GM21367 (cell line): Measurements from ENCODE around the gene NXPE4.
"Not testable (repeated sequence)": the region's sequence is repeated elsewhere in the genome, so short reads cannot be mapped to it uniquely, and the experiment has no call there.

Experiments used
- ATAC-seq: cut with Tn5 transposase; IDR thresholded peaks from one replicate; pipeline ENCODE4 v1.9.1; 2021; ENCODE audit not compliant: unreplicated experiment

Gene NXPE4

GRCh38 chr11:114595571-114595970 lies at the start of gene NXPE4:
TSS of gene NXPE4 (minus strand) at chr11:114595786. CDS start at chr11:114594759, 1,027 bp downstream.
- ATAC-seq = no peak

DNA sequence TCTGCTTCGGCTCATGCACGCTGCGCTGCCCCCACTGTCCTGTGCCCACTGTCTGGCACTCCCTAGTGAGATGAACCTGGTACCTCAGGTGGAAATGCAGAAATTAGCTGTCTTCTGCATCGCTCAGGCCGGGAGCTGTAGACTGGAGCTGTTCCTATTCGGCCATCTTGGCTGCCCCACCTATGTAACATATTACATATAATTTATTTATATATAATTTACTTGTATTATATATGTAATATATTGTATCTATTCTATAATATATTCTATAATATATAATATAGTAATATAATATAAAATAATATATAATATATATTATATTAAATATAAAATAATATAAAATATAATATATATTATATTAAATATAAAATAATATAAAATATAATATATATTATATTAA lies 43.9 kb upstream of the NXPE4 start:
- ATAC-seq = not testable (repeated sequence)

DNA sequence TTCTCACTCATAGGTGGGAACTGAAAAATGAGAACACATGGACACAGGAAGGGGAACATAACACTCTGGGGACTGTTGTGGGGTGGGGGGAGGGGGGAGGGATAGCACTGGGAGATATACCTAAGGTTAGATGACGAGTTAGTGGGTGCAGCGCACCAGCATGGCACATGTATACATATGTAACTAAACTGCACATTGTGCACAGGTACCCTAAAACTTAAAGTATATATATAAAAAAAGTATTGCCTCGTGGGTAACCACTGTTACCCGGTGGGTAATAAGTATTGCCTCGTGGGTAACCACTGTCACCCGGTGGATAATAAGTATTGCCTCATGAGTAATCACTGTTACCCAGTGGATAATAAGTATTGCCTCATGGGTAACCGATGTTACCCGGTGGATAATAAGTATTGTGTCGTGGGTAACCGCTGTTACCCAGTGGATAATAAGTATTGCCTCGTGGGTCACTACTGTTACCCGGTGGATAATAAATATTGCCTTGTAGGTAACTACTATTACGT lies 35.9 kb upstream of the NXPE4 start:
- not testable (repeated sequence) for ATAC-seq

DNA sequence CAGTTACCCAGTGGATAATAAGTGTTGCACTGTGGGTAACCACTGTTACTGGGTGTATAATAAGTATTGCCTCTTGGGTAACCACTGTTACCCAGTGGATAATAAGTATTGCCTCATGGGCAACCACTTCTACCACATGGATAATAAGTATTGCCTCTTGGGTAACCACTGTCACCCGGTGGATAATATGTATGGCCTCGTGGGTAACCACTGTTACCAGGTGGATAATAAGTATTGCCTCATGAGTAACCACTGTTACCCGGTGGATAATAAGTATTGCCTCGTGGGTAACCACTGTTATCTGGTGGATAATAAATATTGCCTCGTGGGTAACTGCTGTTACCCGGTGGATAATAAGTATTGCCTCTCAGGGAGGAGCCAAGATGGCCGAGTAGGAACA lies 29.7 kb upstream of the NXPE4 start:
- no peak for ATAC-seq

DNA sequence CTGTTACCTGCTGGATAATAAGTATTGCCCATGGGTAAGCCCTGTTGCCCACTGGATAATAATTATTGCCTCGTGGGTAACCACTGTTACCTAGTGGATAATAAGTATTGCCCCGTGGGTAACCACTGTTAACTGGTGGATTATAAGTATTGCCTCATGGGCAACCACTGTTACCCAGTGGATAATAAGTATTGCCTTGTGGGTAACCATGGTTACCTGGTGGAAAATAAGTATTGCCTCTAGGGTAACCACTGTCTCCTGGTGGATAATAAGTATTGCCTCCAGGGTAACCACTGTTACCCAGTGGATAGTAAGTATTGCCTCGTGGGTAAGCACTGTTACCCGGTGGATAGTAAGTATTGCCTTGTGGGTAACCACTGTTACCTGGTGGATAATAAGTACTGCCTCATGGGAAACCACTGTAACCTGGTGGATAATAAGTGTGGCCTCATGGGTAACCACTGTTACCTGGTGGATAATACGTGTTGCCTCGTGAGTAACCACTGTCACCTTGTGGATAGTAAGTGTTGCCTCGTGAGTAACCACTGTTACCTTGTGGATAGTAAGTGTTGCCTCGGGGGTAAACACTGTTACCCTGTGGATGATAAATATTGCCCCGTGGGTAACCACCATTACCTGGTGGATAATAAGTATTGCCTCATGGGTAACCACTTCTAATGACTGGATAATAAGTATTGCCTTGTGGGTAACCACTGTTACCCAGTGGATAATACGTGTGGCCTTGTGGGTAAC lies 29.0 kb upstream of the NXPE4 start:
- ATAC-seq = no peak

DNA sequence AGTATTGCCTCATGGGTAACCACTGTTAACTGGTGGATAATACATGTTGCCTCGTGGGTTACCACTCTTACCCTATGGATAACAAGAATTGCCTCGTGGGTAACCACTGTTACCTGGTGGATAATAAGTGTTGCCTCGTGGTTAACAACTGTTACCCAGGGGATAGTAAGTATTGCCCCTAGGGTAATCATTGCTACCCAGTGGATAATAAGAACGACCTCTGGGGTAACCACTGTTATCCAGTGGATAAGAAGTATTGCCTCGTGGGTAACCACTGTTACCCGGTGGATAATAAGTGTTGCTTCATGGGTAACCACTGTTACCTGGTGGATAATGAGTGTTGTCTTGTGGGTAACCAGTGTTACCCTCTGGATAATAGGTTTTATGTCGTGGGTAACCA lies 28.1 kb upstream of the NXPE4 start:
- no peak for ATAC-seq

DNA sequence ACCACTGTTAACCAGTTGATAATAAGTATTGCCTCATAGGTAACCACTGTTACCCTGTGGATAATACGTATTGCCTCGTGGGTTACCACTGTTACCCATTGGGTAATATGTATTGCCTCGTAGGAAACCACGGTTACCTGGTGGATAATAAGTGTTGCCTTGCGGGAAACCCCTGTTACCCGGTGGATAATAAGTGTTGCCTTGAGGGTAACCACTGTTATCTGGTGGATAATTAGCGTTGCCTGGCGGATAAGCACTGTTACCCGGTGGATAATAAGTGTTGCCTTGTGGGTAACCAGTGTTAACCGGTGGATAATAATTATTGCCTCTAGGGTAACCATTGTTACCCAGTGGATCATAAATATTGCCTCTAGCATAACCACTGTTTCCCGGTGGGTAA lies 27.3 kb upstream of the NXPE4 start:
- ATAC-seq = no peak

- no peak for ATAC-seq
Observed at GRCh38 chr11:114621950-114622809, 26.6 kb upstream of the NXPE4 start.

- no peak for ATAC-seq
Observed at GRCh38 chr11:114621072-114621471, 25.5 kb upstream of the NXPE4 start.

GRCh38 chr11:114619659-114620173 lies 24.1 kb upstream of the NXPE4 start:
- ATAC-seq = no peak

- ATAC-seq = no peak
Observed at GRCh38 chr11:114618139-114618538, 22.6 kb upstream of the NXPE4 start.

- ATAC-seq = no peak
Observed at GRCh38 chr11:114617157-114618124, 21.9 kb upstream of the NXPE4 start.

DNA sequence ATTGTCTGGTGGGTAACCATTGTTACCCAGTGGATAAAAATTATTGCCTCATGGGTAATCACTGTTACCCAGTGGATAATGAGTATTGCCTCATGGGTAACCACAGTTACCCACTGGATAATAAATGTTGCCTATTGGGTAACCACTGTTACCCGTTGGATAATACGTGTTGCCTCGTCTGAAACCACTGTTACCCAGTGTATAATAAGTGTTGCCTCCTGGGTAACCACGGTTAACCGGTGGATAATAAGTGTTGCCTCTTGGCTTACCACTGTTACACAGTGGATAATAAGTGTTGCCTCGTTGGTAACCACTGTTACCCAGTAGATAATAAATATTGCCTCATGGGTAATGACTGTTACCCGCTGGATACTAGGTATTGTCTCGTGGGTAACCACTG lies 20.9 kb upstream of the NXPE4 start:
- ATAC-seq = no peak

GRCh38 chr11:114615448-114616361 lies 20.1 kb upstream of the NXPE4 start:
- no peak for ATAC-seq

DNA sequence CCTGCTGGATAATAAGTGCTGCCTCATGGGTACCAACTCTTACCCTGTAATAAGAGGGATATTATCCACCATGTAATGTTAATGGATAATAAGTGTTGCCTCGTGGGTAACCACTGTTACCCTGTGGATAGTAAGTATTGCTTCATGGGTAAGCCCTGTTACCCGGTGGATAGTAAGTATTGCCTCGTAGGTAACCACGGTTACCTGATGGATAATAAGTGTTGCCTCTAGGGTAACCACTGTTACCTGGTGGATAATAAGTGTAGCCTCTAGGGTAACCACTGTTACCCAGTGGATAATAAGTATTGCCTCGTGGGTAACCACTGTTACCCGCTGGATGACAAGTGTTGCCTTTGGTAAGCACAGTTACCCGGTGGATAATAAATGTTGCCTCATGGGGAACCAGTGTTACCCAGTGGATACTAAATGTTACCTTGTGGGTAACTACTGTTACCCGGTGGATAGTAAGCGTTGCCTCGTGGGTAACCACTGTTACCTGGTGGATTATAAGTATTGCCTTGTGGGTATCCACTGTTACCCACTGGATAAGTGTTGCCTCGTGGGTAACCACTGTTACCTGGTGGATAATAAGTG lies 18.6 kb upstream of the NXPE4 start:
- ATAC-seq = no peak

- ATAC-seq = not testable (repeated sequence)
Observed at GRCh38 chr11:114613094-114613493, 17.5 kb upstream of the NXPE4 start.

- no peak for ATAC-seq
Observed at GRCh38 chr11:114612686-114613085, 17.1 kb upstream of the NXPE4 start.

- not testable (repeated sequence) for ATAC-seq
Observed at GRCh38 chr11:114612199-114612598, 16.6 kb upstream of the NXPE4 start.
